K562 (cell line): Measurements from ENCODE around the gene HEMGN. TPM values are rescaled to one million over a fixed set of nuclear protein-coding genes. Genes with fewer than 3 reads are reported as not detected.
A peak's percentile ranks its signal among the peaks of the same experiment; 100 is the strongest.

Experiments
- ATAC-seq: fragments of 200-7000 bp; cut with Tn5 transposase; 3 replicates; pipeline ENCODE4 v1.9.1; 2020; ENCODE audit warnings: moderate library complexity
- BruUV-seq: library from RNA; stranded (reverse); fragments of 400-500 nt; replicated peaks from 2 replicates; lab custom pipeline; 2021; lab: Mats Ljungman, UMichigan
- CTCF ChIA-PET: fragments of 300-600 bp; formaldehyde crosslinking; extraction: SDS; loops from one replicate; lab custom pipeline; 2021; ENCODE audit warnings: low intra/inter-chr PET ratio; lab: Yijun Ruan, JAX
- POLR2A ChIA-PET: fragments of 300-600, 350-650 bp; sonication (Branson Sonifier 250); formaldehyde crosslinking; extraction: SDS; loops from one replicate; lab custom pipeline; 2021; ENCODE audit warnings: antibody characterized with exemption, inconsistent platforms; lab: Yijun Ruan, JAX
- DNase-seq, 4 experiments: peaks; one replicate each; pipeline versions ENCODE4 v3.0.0 to v3.0.0-alpha.2; 2011 to 2018; ENCODE audit warnings: low spot score in 3 of 4, mixed read lengths in 3 of 4; ENCODE audit errors: extremely low read depth in 1 of 4
- FAIRE-seq: peaks from 2 replicates; lab custom pipeline; 2011; peaks lifted over from hg19 to GRCh38; lab: Jason Lieb, UNC
- H2AFZ ChIP-seq: 2 replicates; pipeline ENCODE4 v1.6.0; 2011; ENCODE audit warnings: low read depth, low read length, control low read depth, inconsistent platforms
- H3K27ac ChIP-seq: fragments of 200-600 bp; 3 replicates; pipeline ENCODE4 v1.8.0; 2011; ENCODE audit warnings: low read depth, mild to moderate bottlenecking, control low read depth, inconsistent platforms, low read length, moderate library complexity, mixed read lengths; ENCODE audit errors: extremely low read depth
- H3K27me3 ChIP-seq, 2 experiments: fragments of 300-600 bp in 1 of 2; 2 replicates in 1 of 2; 3 replicates in 1 of 2; pipeline versions ENCODE4 v1.6.0 to v1.8.0; 2011; ENCODE audit warnings: inconsistent platforms in 2 of 2, low read length in 2 of 2, mild to moderate bottlenecking in 1 of 2, mixed read lengths in 1 of 2, moderate library complexity in 1 of 2; ENCODE audit not compliant: control insufficient read depth in 2 of 2, insufficient read depth in 2 of 2
- H3K36me3 ChIP-seq: fragments of 300-600 bp; 3 replicates; pipeline ENCODE4 v1.8.0; 2011; ENCODE audit warnings: mild to moderate bottlenecking, low read length, inconsistent platforms; ENCODE audit not compliant: control insufficient read depth, insufficient read depth
- H3K4me1 ChIP-seq, 2 experiments: fragments of 200-600 bp in 1 of 2; replicated peaks in 1 of 2; 2 replicates in 1 of 2; 3 replicates in 1 of 2; pipeline versions ENCODE4 v1.5.1 to v1.8.0; 2011; ENCODE audit warnings: inconsistent platforms in 2 of 2, low read length in 2 of 2, mild to moderate bottlenecking in 1 of 2, mixed read lengths in 1 of 2, moderate library complexity in 1 of 2; ENCODE audit not compliant: control insufficient read depth in 2 of 2, insufficient read depth in 2 of 2
- H3K4me2 ChIP-seq: 2 replicates; pipeline ENCODE4 v1.6.1; 2011; ENCODE audit warnings: low read length, control low read depth, inconsistent platforms, mixed read lengths; ENCODE audit not compliant: insufficient read depth
- H3K4me3 ChIP-seq: fragments of 200-600 bp; sonication (generic), shearing (Covaris generic); 2 replicates; pipeline ENCODE4 v1.5.1; 2016; ENCODE audit warnings: control low read depth, inconsistent platforms
- H3K79me2 ChIP-seq: fragments of 200-600 bp; 3 replicates; pipeline ENCODE4 v1.8.0; 2011; ENCODE audit warnings: low read length, inconsistent platforms; ENCODE audit not compliant: control insufficient read depth, insufficient read depth
- H3K9ac ChIP-seq, 2 experiments: 2 replicates each; pipeline versions ENCODE4 v1.6.0 to v1.6.1; 2011; ENCODE audit warnings: low read depth in 2 of 2, low read length in 2 of 2, control low read depth in 1 of 2, inconsistent platforms in 1 of 2, mild to moderate bottlenecking in 1 of 2, mixed read lengths in 1 of 2; ENCODE audit not compliant: insufficient read depth in 1 of 2
- H3K9me1 ChIP-seq: one replicate; pipeline ENCODE4 v1.6.0; 2011; ENCODE audit warnings: inconsistent platforms, mild to moderate bottlenecking, low read length, moderate library complexity; ENCODE audit not compliant: control insufficient read depth, insufficient read depth
- H3K9me3 ChIP-seq: replicated peaks from 2 replicates; pipeline ENCODE4 v1.5.1; 2011; ENCODE audit warnings: low read depth, low read length, inconsistent platforms; ENCODE audit not compliant: control insufficient read depth, insufficient read depth
- H4K20me1 ChIP-seq: replicated peaks from 2 replicates; pipeline ENCODE4 v1.6.1; 2011; ENCODE audit warnings: low read length, inconsistent platforms, mixed read lengths; ENCODE audit not compliant: control insufficient read depth, insufficient read depth
- CXXC5 ChIP-seq: fragments of 250-450 bp; sonication (Bioruptor Pico); IDR thresholded peaks from 2 replicates; pipeline ENCODE4 v1.8.0; 2022; ENCODE audit warnings: inconsistent platforms, mild to moderate bottlenecking, moderate library complexity
- EP300 ChIP-seq: IDR thresholded peaks from 2 replicates; pipeline ENCODE4 v1.6.1; 2012; ENCODE audit warnings: low read length, improper control_type of control experiment
- HOMEZ ChIP-seq: fragments of 250-450 bp; sonication (Bioruptor Pico); IDR thresholded peaks from 2 replicates; pipeline ENCODE4 v1.4.0; 2020; ENCODE audit warnings: mild to moderate bottlenecking, moderate library complexity
- NCOA4 ChIP-seq: fragments of 450-650 bp; IDR thresholded peaks from 2 replicates; pipeline ENCODE4 v1.6.1; 2018; ENCODE audit warnings: mild to moderate bottlenecking; ENCODE audit not compliant: partially characterized antibody
- RAD21 ChIP-seq, 2 experiments: fragments of 250-450 bp in 1 of 2; fragments of 450-650 bp in 1 of 2; sonication (Bioruptor Pico) in 1 of 2; formaldehyde crosslinking in 1 of 2; IDR thresholded peaks in 1 of 2; conservative IDR thresholded peaks in 1 of 2; 2 replicates each; pipeline versions ENCODE4 v1.4.0 to v1.8.0; 2020 to 2022; ENCODE audit warnings: mild to moderate bottlenecking in 2 of 2, moderate library complexity in 1 of 2
- SMAD2 ChIP-seq: fragments of 150-350 bp; IDR thresholded peaks from 2 replicates; pipeline ENCODE4 v1.6.1; 2014; ENCODE audit warnings: low read depth, mild to moderate bottlenecking, low read length
- TGIF2 ChIP-seq: sonication (generic); formaldehyde crosslinking; IDR thresholded peaks from 2 replicates; pipeline ENCODE4 v1.8.1; 2022; ENCODE audit warnings: mild to moderate bottlenecking, missing genetic modification reagents, moderate library complexity
- ZBTB2 ChIP-seq: fragments of 450-650 bp; IDR thresholded peaks from 2 replicates; pipeline ENCODE4 v1.6.1; 2016; ENCODE audit warnings: antibody characterized with exemption
- WGBS: fragments of 100-300 bp; shearing (Covaris generic); methylation state at CpG from one replicate; pipeline ENCODE4 v1.1.6; 2016; ENCODE audit warnings: low coverage, mixed read lengths; ENCODE audit not compliant: insufficient coverage; ENCODE audit errors: missing lambda C conversion rate; 5-methylcytosine and 5-hydroxymethylcytosine counted together
- in situ Hi-C: fragments of 300-500 bp; cut with MboI; formaldehyde crosslinking; loops from 4 replicates; pipeline ENCODE4 v1.15.0; 2018; ENCODE audit warnings: inconsistent platforms, mixed read lengths
- intact Hi-C: fragments of 100-400 bp; cut with micrococcal nuclease; formaldehyde crosslinking; loops from 2 replicates; pipeline ENCODE4 v1.14.2; 2022
- polyA plus RNA-seq, 8 experiments: library from polyadenylated mRNA; depleted of rRNA in 4 of 8; stranded (reverse) in 5 of 8; unstranded in 3 of 8; fragments of >200 nt; fragmentation: Nextera tagmentation in 2 of 8; fragmentation: Illumina TruSeq in 1 of 8; extraction: Ambion mirVana in 2 of 8; extraction: Trizol in 1 of 8; gene quantifications; 2 replicates each; pipeline versions ENCODE4 v1.2.1 to v1.2.3, GENCODE V29; 2011 to 2014; ENCODE audit warnings: inconsistent platforms in 1 of 8, missing spikeins in 1 of 8
- total RNA-seq, 7 experiments: library from RNA; depleted of rRNA in 6 of 7; stranded (reverse); fragments of >200 nt in 6 of 7; fragmentation: Illumina TruSeq in 2 of 7; extraction: Trizol in 2 of 7; gene quantifications; 2 replicates each; pipeline versions ENCODE4 v1.2.1 to v1.2.3, GENCODE V29; 2011 to 2021; ENCODE audit warnings: low replicate concordance in 1 of 7
- TF ChIP-seq, protein P1 (sequence below): fragments of 250-450 bp; sonication (Bioruptor Pico); IDR thresholded peaks from 2 replicates; pipeline ENCODE4 v1.5.0; 2021
- TF ChIP-seq, protein P2 (sequence below): sonication (generic); formaldehyde crosslinking; IDR thresholded peaks from 2 replicates; pipeline ENCODE4 v1.8.1; 2022; ENCODE audit warnings: missing genetic modification reagents
- TF ChIP-seq, protein P3 (sequence below), 3 experiments: IDR thresholded peaks in 2 of 3; conservative IDR thresholded peaks in 1 of 3; 2 replicates each; pipeline ENCODE4 v1.5.1; 2011 to 2012; ENCODE audit warnings: low read length in 3 of 3, mild to moderate bottlenecking in 3 of 3, control low read depth in 2 of 3, improper control_type of control experiment in 1 of 3, inconsistent platforms in 1 of 3, low read depth in 1 of 3, mixed read lengths in 1 of 3, moderate library complexity in 1 of 3; ENCODE audit not compliant: insufficient read depth in 2 of 3

The HEMGN gene
- total and polyA plus RNA-seq, 9 of the 15 experiments (the other 6 are each of a cell fraction or from before 2014, with no cell fraction given), result 56.3 to 258 (median 137) TPM

DNA sequence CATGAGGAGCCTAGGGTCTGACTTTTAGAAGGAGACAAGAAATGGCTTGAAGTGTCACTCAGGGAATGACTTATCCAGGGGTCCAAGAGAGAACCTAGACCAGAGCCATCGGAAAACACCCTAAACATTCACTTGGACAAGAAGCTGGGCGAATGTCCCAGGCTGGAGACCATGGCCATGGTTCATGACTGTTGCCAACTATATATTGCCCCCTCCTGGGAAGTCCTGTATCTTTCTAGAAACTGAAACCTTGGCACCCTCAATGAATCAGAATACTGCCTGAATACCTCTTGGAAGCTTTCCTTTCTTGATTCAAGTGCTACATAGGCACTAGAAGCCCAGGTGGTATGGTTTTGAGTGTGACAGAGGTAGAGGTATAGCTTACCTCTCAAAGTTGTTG is 45.6 kb downstream of the HEMGN start:
- Histone ChIP-seq H3K27me3 (peaks cover 4 to 16% of the 10 kb centered on the region in 2 experiments; a peak in 3 of 5 replicates), H4K20me1 (no peaks in the 10 kb centered on the region), H3K9me1 (no peaks in the 10 kb centered on the region), H3K79me2 (no peaks in the 10 kb centered on the region), H3K9ac (no peak overlapping the region), H3K4me1 (no peaks in the 10 kb centered on the region), H3K36me3 (no peaks in the 10 kb centered on the region), H3K27ac (no peak overlapping the region), H3K4me3 (no peak overlapping the region), H2AFZ (no peak overlapping the region), H3K4me2 (no peak overlapping the region), H3K9me3 (no peaks in the 10 kb centered on the region)
- no TSS peak for BruUV-seq
- DNase-seq (no peak), FAIRE-seq (no peak), ATAC-seq (no peak)
- intact Hi-C loops, result loop anchor here (10.0 kb wide), 1 partner anchor 428 kb away; no protein-coding TSS in a partner anchor
- 5% methylated on average over 2 of the region's 2 CpGs for WGBS
- in situ Hi-C loops, result loop anchor here (10.0 kb wide), 1 partner anchor 168 kb away; no protein-coding TSS in a partner anchor
- POLR2A ChIA-PET, result no interaction called here
- TF ChIP-seq RAD21 (CRISPR knock-in tag; conservative IDR thresholded peaks at IDR 0.05 in 1 of 2, IDR thresholded peaks at IDR 0.05 in 1 of 2) (peak in 1 of 2 experiments; percentile 36; a peak in 1 of 4 replicates), TGIF2 (CRISPR knock-in tag) (no peak), SMAD2 (no peak), CXXC5 (CRISPR knock-in tag) (no peak), NCOA4 (no peak), HOMEZ (no peak), EP300 (no peak), ZBTB2 (no peak)
- TF ChIP-seq, protein P1, sequence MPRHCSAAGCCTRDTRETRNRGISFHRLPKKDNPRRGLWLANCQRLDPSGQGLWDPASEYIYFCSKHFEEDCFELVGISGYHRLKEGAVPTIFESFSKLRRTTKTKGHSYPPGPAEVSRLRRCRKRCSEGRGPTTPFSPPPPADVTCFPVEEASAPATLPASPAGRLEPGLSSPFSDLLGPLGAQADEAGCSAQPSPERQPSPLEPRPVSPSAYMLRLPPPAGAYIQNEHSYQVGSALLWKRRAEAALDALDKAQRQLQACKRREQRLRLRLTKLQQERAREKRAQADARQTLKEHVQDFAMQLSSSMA (CRISPR knock-in tag), result no peak
- TF ChIP-seq, protein P2, sequence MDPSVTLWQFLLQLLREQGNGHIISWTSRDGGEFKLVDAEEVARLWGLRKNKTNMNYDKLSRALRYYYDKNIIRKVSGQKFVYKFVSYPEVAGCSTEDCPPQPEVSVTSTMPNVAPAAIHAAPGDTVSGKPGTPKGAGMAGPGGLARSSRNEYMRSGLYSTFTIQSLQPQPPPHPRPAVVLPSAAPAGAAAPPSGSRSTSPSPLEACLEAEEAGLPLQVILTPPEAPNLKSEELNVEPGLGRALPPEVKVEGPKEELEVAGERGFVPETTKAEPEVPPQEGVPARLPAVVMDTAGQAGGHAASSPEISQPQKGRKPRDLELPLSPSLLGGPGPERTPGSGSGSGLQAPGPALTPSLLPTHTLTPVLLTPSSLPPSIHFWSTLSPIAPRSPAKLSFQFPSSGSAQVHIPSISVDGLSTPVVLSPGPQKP (CRISPR knock-in tag), result no peak
- TF ChIP-seq, protein P3, sequence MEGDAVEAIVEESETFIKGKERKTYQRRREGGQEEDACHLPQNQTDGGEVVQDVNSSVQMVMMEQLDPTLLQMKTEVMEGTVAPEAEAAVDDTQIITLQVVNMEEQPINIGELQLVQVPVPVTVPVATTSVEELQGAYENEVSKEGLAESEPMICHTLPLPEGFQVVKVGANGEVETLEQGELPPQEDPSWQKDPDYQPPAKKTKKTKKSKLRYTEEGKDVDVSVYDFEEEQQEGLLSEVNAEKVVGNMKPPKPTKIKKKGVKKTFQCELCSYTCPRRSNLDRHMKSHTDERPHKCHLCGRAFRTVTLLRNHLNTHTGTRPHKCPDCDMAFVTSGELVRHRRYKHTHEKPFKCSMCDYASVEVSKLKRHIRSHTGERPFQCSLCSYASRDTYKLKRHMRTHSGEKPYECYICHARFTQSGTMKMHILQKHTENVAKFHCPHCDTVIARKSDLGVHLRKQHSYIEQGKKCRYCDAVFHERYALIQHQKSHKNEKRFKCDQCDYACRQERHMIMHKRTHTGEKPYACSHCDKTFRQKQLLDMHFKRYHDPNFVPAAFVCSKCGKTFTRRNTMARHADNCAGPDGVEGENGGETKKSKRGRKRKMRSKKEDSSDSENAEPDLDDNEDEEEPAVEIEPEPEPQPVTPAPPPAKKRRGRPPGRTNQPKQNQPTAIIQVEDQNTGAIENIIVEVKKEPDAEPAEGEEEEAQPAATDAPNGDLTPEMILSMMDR (IDR thresholded peaks at IDR 0.05 in 2 of 3, conservative IDR thresholded peaks at IDR 0.05 in 1 of 3; ENCODE audit: insufficient read depth in 2 of 3, low read depth in 1 of 3, low read length in 3 of 3), result peak; percentile 16 to 29 (median 26); a peak in 3 of 6 replicates
- CTCF ChIA-PET, result no interaction called here
